Activated naive CD4-positive, alpha-beta T cell treated with anti-CD3 and anti-CD28 coated beads, Interleukin-2, amount 10 ng/mL, durations not matched to agents 7 days and 5 days (primary cell): ENCODE measurements around the gene GBF1.

Experiments used
- CTCF ChIA-PET: fragments of 350-600 bp; sonication (Branson Sonifier 250); formaldehyde crosslinking; loops from one replicate; lab custom pipeline; 2021; ENCODE audit warnings: antibody characterized with exemption; lab: Charles Lee
- DNase-seq: peaks from one replicate; pipeline ENCODE4 v3.0.0-alpha.2; 2020
- H3K27ac Mint-ChIP-seq: one replicate; pipeline ENCODE4 v1.8.0; 2021; ENCODE audit warnings: mild to moderate bottlenecking, moderate library complexity, mixed read lengths
- H3K27me3 Mint-ChIP-seq: one replicate; pipeline ENCODE4 v1.8.0; 2021; ENCODE audit warnings: mild to moderate bottlenecking, mixed read lengths
- H3K36me3 Mint-ChIP-seq: one replicate; pipeline ENCODE4 v1.8.0; 2021; ENCODE audit warnings: mixed read lengths
- H3K4me1 Mint-ChIP-seq: one replicate; pipeline ENCODE4 v1.8.0; 2021; ENCODE audit warnings: mixed read lengths
- H3K4me3 Mint-ChIP-seq: one replicate; pipeline ENCODE4 v1.8.0; 2021; ENCODE audit warnings: mild to moderate bottlenecking, moderate library complexity, mixed read lengths
- H3K9me3 Mint-ChIP-seq: one replicate; pipeline ENCODE4 v1.8.0; 2021; ENCODE audit warnings: mixed read lengths

The GBF1 gene

GRCh38 chr10:102412293-102412692 is 167.0 kb downstream of the GBF1 start:
- Mint-ChIP-seq H3K4me1 (peaks cover 36% of the 10 kb centered on the region), H3K27me3 (peaks cover 93% of the 10 kb centered on the region), H3K4me3 (no peak overlapping the region)

DNA sequence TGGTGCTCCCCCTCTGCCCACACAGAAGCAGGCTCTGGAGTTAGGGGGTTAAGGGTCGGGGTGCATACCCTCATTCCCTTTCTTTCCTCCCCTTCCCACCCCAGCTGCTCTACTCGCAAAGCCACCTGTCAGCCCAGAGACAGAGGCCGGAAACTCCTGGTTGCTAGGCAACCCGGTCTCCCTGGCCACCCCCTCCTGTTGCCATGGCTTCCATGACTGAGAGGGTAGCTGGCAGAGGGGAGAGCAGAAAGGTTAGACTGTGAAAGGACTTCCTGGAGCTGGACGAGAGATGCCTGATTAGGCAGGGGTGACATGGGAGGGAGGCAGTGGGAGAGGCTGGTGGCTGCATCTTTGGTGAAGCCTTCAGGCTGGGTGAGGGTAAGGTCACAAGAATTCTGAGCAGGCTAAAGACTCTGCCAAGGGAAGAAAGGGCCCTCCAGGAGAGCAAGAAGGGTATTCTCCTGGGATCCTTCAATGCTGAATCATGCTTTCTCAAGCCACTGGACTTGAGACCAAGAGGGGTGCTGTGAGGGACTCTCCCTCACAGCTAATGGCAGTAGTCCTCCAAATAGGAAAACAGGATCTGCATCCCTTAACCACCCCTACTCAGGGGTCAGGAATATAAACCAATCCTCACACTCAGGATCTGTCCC is 167.8 kb downstream of the GBF1 start:
- Mint-ChIP-seq H3K9me3 (no peaks in the 10 kb centered on the region), H3K36me3 (no peaks in the 10 kb centered on the region), H3K4me1 (peaks cover 34% of the 10 kb centered on the region), H3K27me3 (peaks cover 94% of the 10 kb centered on the region), H3K4me3 (no peak overlapping the region), H3K27ac (no peak overlapping the region)
- CTCF ChIA-PET: interaction anchor here (0.5 to 3.0 kb wide), 8 partner anchors 9 to 483 kb away, joined by 3 to 11 read pairs (median 4); no protein-coding TSS in a partner anchor
- DNase-seq: peak; percentile 68

More at GRCh38 chr10:102412293-102412692, 167.0 kb downstream of the GBF1 start:
- Mint-ChIP-seq H3K27ac (no peak overlapping the region), H3K9me3 (no peaks in the 10 kb centered on the region), H3K36me3 (no peaks in the 10 kb centered on the region)
- CTCF ChIA-PET: interaction anchor here (0.7 to 3.0 kb wide), 5 partner anchors 11 to 182 kb away, joined by 3 to 11 read pairs (median 7); no protein-coding TSS in a partner anchor
- no peak for DNase-seq

DNA sequence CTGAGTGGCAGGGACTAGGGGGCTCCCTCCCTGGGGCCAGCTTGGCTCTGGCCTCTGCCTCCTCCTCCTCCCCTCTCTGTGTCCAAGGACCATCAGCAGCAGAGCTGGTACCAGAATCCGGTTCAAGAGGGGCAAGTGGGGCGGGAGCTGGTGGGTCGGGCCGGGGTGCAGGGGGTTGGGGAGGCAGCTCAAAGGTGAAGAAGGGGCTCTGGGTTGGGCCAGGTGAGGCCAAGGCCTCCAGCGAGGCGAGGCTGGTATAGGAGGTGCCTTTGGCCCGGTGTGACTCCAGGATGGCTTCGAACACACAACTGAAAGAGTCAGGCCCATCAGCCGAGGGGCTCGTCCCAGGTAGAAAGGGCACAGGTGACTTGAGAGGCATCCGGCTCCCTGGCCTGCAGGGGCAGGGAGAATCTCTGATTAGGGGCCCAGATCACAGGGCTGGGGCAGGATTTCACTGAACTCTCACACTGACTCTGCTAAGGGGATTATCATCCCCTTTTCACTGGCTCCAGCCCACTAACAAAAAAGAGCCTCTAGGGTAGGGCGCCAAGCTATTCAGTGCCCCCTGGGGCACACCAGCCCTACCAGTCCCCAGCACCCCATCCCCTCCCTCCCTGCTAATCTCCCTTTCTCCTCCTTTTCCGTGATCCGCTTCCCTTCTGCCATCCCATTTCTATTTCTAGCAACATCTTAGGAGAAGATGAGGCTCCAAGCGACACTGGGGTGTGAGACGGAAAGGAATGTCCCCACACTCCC is 168.7 kb downstream of the GBF1 start:
- CTCF ChIA-PET: interaction anchor here (0.9 to 3.0 kb wide), 7 partner anchors 8 to 184 kb away, joined by 3 to 11 read pairs (median 5); no protein-coding TSS in a partner anchor
- H3K27ac Mint-ChIP-seq: no peak overlapping the region
- no peak for DNase-seq
- H3K36me3 Mint-ChIP-seq: no peaks in the 10 kb centered on the region
- no peak overlapping the region for H3K4me3 Mint-ChIP-seq
- H3K9me3 Mint-ChIP-seq: no peaks in the 10 kb centered on the region
- peaks cover 33% of the 10 kb centered on the region for H3K4me1 Mint-ChIP-seq
- peaks cover 95% of the 10 kb centered on the region for H3K27me3 Mint-ChIP-seq

DNA sequence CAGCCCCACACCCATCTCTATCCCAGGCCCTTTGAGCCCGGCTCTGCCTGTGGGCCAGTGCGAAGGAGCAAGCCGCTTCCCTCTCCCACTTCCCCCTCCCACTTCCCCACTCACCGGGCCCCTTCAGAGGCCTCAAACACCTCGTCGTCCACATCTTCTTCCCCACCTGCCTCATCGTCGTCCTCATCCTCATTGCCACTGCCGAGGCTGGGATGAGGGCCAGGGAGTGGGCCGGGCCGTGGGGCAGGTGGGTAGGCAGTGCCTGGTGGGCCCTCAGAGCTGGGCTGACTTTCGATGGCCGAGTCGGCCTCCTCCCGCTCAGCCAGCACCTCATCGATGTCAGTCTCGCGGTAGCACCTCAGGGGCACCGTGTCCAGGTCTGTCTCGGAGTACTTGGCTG is 169.4 kb downstream of the GBF1 start:
- Mint-ChIP-seq H3K9me3 (no peaks in the 10 kb centered on the region), H3K27ac (no peak overlapping the region), H3K36me3 (no peaks in the 10 kb centered on the region), H3K4me1 (peaks cover 36% of the 10 kb centered on the region), H3K27me3 (peaks cover 96% of the 10 kb centered on the region), H3K4me3 (no peak overlapping the region)
- no peak for DNase-seq
- CTCF ChIA-PET: interaction anchor here (1.0 to 1.6 kb wide), 2 partner anchors 15 to 16 kb away, joined by 4 to 5 read pairs; no protein-coding TSS in a partner anchor

GRCh38 chr10:102416283-102416682 is 171.0 kb downstream of the GBF1 start:
- Mint-ChIP-seq H3K27ac (no peak overlapping the region), H3K4me1 (peaks cover 37% of the 10 kb centered on the region), H3K27me3 (peaks cover 92% of the 10 kb centered on the region), H3K36me3 (peaks cover 1% of the 10 kb centered on the region), H3K9me3 (no peaks in the 10 kb centered on the region), H3K4me3 (no peak overlapping the region)
- CTCF ChIA-PET: interaction anchor here (1.0 to 1.6 kb wide), 2 partner anchors 17 to 167 kb away, joined by 3 to 5 read pairs; no protein-coding TSS in a partner anchor
- no peak for DNase-seq

- Mint-ChIP-seq H3K36me3 (peaks cover 1% of the 10 kb centered on the region), H3K27ac (no peak overlapping the region), H3K4me3 (no peak overlapping the region), H3K9me3 (no peaks in the 10 kb centered on the region), H3K27me3 (peaks cover 88% of the 10 kb centered on the region), H3K4me1 (peaks cover 33% of the 10 kb centered on the region)
- CTCF ChIA-PET: interaction anchor here (1.6 kb wide), 1 partner anchor 17 kb away, joined by 5 read pairs; no protein-coding TSS in a partner anchor
- no peak for DNase-seq
Observed at GRCh38 chr10:102416695-102417094, 171.4 kb downstream of the GBF1 start.

GRCh38 chr10:102418622-102419268 is 173.4 kb downstream of the GBF1 start, which contains the start of gene PSD:
TSS of gene PSD (minus strand) at chr10:102418785. CDS start at chr10:102417038, 1,747 bp downstream.
- H3K27ac Mint-ChIP-seq: peak within 1 kb of the TSS; percentile 69
- CTCF ChIA-PET: no interaction called here
- H3K4me1 Mint-ChIP-seq: peaks cover 38% of the 10 kb centered on the region
- DNase-seq: no peak
- H3K36me3 Mint-ChIP-seq: peaks cover 10% of the 10 kb centered on the region
- H3K9me3 Mint-ChIP-seq: no peaks in the 10 kb centered on the region
- H3K4me3 Mint-ChIP-seq: peak within 1 kb of the TSS; percentile 96
- peaks cover 68% of the 10 kb centered on the region for H3K27me3 Mint-ChIP-seq

- peak overlapping the region; percentile 37 for H3K27ac Mint-ChIP-seq
- H3K9me3 Mint-ChIP-seq: no peaks in the 10 kb centered on the region
- DNase-seq: peak; percentile 83
- H3K4me3 Mint-ChIP-seq: peak overlapping the region; percentile 96
- peaks cover 60% of the 10 kb centered on the region for H3K27me3 Mint-ChIP-seq
- peaks cover 16% of the 10 kb centered on the region for H3K36me3 Mint-ChIP-seq
- peaks cover 40% of the 10 kb centered on the region for H3K4me1 Mint-ChIP-seq
- CTCF ChIA-PET: interaction anchor here (0.6 to 5.0 kb wide), 6 partner anchors 12 to 189 kb away, joined by 3 to 33 read pairs (median 5); partner anchors contain the start of gene NFKB2
Observed at GRCh38 chr10:102419269-102420180, 174.2 kb downstream of the GBF1 start.

GRCh38 chr10:102420181-102420713 is 174.9 kb downstream of the GBF1 start:
- peaks cover 40% of the 10 kb centered on the region for H3K4me1 Mint-ChIP-seq
- DNase-seq: no peak
- peaks cover 53% of the 10 kb centered on the region for H3K27me3 Mint-ChIP-seq
- peaks cover 16% of the 10 kb centered on the region for H3K36me3 Mint-ChIP-seq
- CTCF ChIA-PET: interaction anchor here (0.7 to 5.0 kb wide), 7 partner anchors 11 to 190 kb away, joined by 3 to 33 read pairs (median 5); partner anchors contain the start of genes C10orf95 and NFKB2
- H3K9me3 Mint-ChIP-seq: no peaks in the 10 kb centered on the region
- H3K27ac Mint-ChIP-seq: peak overlapping the region; percentile 96
- H3K4me3 Mint-ChIP-seq: peak overlapping the region; percentile 96

- H3K36me3 Mint-ChIP-seq: peaks cover 17% of the 10 kb centered on the region
- peak; percentile 97 for DNase-seq
- peak within 1 kb of the TSS; percentile 96 for H3K27ac Mint-ChIP-seq
- H3K27me3 Mint-ChIP-seq: peaks cover 49% of the 10 kb centered on the region
- peaks cover 40% of the 10 kb centered on the region for H3K4me1 Mint-ChIP-seq
- H3K4me3 Mint-ChIP-seq: peak within 1 kb of the TSS; percentile 96
- no peaks in the 10 kb centered on the region for H3K9me3 Mint-ChIP-seq
- CTCF ChIA-PET: interaction anchor here (0.7 to 5.0 kb wide), 13 partner anchors 8 to 191 kb away, joined by 3 to 35 read pairs (median 7); partner anchors contain the start of genes C10orf95, CUEDC2 and NFKB2
Observed at GRCh38 chr10:102420714-102421506, 175.6 kb downstream of the GBF1 start, which contains the start of gene FBXL15. TSS of gene FBXL15 (plus strand) at chr10:102420836. CDS start at chr10:102421130, 294 bp downstream.

GRCh38 chr10:102421507-102421756 is 176.1 kb downstream of the GBF1 start:
- CTCF ChIA-PET: interaction anchor here (1.1 to 5.0 kb wide), 12 partner anchors 8 to 195 kb away, joined by 3 to 35 read pairs (median 6); partner anchors contain the start of genes C10orf95 and CUEDC2
- Mint-ChIP-seq H3K4me3 (peak overlapping the region; percentile 96), H3K36me3 (peaks cover 17% of the 10 kb centered on the region), H3K4me1 (peaks cover 42% of the 10 kb centered on the region), H3K9me3 (no peaks in the 10 kb centered on the region), H3K27me3 (peaks cover 43% of the 10 kb centered on the region), H3K27ac (peak overlapping the region; percentile 96)
- no peak for DNase-seq
